Sigmoid colon (tissue), 7 donors: ENCODE data around the gene SDF2. TPM values are rescaled to one million over a fixed set of nuclear protein-coding genes. Genes with fewer than 3 reads are reported as not detected.
A peak's percentile ranks its signal among the peaks of the same experiment; 100 is the strongest.

Source experiments
- DNase-seq: peaks from one replicate; pipeline ENCODE4 v3.0.0-alpha.2; 2019
- H3K27ac ChIP-seq, 4 donors: fragments of 200-600 bp; sonication (generic); one replicate each; pipeline ENCODE4 v1.5.1; 2016 to 2019; ENCODE audit warnings: mild to moderate bottlenecking in 1 of 4
- H3K27me3 ChIP-seq, 3 donors: fragments of 200-600 bp; sonication (generic); one replicate each; pipeline ENCODE4 v1.5.1; 2019; ENCODE audit warnings: mild to moderate bottlenecking in 1 of 3
- H3K36me3 ChIP-seq, 4 donors: fragments of 200-600 bp; sonication (generic); one replicate each; pipeline ENCODE4 v1.5.1; 2016 to 2019
- H3K4me1 ChIP-seq, 4 donors: fragments of 200-600 bp; sonication (generic); one replicate each; pipeline ENCODE4 v1.5.1; 2017 to 2019
- H3K4me3 ChIP-seq, 4 donors: fragments of 200-600 bp; sonication (generic); one replicate each; pipeline ENCODE4 v1.5.1; 2017 to 2019; ENCODE audit warnings: mild to moderate bottlenecking in 2 of 4, moderate library complexity in 1 of 4
- H3K9me3 ChIP-seq, 4 donors: fragments of 200-600 bp in 3 of 4; sonication (generic) in 3 of 4; one replicate each; pipeline versions ENCODE4 v1.5.1 to v1.6.1; 2013 to 2019
- EP300 ChIP-seq, 4 donors: sonication (generic); formaldehyde crosslinking; IDR thresholded peaks; one replicate each; pipeline ENCODE4 v1.6.1; 2017; ENCODE audit warnings: antibody characterized with exemption in 4 of 4
- POLR2A ChIP-seq, 2 donors: fragments of 450-650 bp; IDR thresholded peaks; one replicate each; pipeline ENCODE4 v1.6.1; 2016; ENCODE audit warnings: antibody characterized with exemption in 2 of 2, mild to moderate bottlenecking in 2 of 2, moderate library complexity in 2 of 2
- POLR2AphosphoS5 ChIP-seq, 4 donors: sonication (generic); formaldehyde crosslinking; IDR thresholded peaks; one replicate each; pipeline ENCODE4 v1.6.1; 2017; ENCODE audit warnings: antibody characterized with exemption in 4 of 4
- WGBS, 2 donors: extraction: QIAGEN DNeasy Blood & Tissue Kit; methylation state at CpG; one replicate each; pipeline ENCODE4 v1.1.7; 2013; 5-methylcytosine and 5-hydroxymethylcytosine counted together
- intact Hi-C: fragments of 100-400 bp; cut with DNase I; formaldehyde crosslinking; loops from one replicate; pipeline ENCODE4 v1.15.1; 2023
- polyA plus RNA-seq, 3 donors: library from polyadenylated mRNA; stranded (reverse); fragments of 200-250 nt; gene quantifications; one replicate each; pipeline ENCODE4 v1.2.3, GENCODE V29; 2013
- total RNA-seq, 4 donors: library from RNA; depleted of rRNA; stranded (reverse); fragments of >200 nt; gene quantifications; one replicate each; pipeline ENCODE4 v1.1.0, GENCODE V29; 2016
- TF ChIP-seq, protein P1 (sequence below), 4 experiments: fragments of 450-650 bp in 3 of 4; fragments of 200-600 bp in 1 of 4; IDR thresholded peaks; one replicate each; pipeline ENCODE4 v1.5.1; 2016 to 2019; ENCODE audit warnings: antibody characterized with exemption in 4 of 4, mild to moderate bottlenecking in 3 of 4, moderate library complexity in 2 of 4
- donor health status: healthy with polysubstance abuse.
- donor health status: Bipolar disorder and iron deficiency.
- donor health status: healthy.

Gene SDF2
- total and polyA plus RNA-seq, 7 donors, result 41.8 to 61.8 (median 51.0) TPM

GRCh38 chr17:28599311-28600184 is 62.2 kb downstream of the SDF2 start:
- 2 to 6% methylated on average over 40 of the region's 40 CpGs for WGBS, 2 donors
- Histone ChIP-seq H3K4me3 (peak overlapping the region; percentile 52 to 63 (median 55)), H3K27ac (peak overlapping the region; percentile 85 to 92 (median 89)), H3K4me1 (peaks cover 2 to 19% (median 14%) of the 10 kb centered on the region in 4 donors), H3K36me3 (no peaks in the 10 kb centered on the region), H3K27me3 (no peaks in the 10 kb centered on the region), H3K9me3 (no peaks in the 10 kb centered on the region)
- DNase-seq, result peak; percentile 87
- TF ChIP-seq EP300 (IDR thresholded peaks at IDR 0.05) (no peak), POLR2A (IDR thresholded peaks at IDR 0.05) (no peak), POLR2AphosphoS5 (IDR thresholded peaks at IDR 0.05) (peak in 2 of 4 donors; percentile 5 to 33)
- TF ChIP-seq, protein P1, sequence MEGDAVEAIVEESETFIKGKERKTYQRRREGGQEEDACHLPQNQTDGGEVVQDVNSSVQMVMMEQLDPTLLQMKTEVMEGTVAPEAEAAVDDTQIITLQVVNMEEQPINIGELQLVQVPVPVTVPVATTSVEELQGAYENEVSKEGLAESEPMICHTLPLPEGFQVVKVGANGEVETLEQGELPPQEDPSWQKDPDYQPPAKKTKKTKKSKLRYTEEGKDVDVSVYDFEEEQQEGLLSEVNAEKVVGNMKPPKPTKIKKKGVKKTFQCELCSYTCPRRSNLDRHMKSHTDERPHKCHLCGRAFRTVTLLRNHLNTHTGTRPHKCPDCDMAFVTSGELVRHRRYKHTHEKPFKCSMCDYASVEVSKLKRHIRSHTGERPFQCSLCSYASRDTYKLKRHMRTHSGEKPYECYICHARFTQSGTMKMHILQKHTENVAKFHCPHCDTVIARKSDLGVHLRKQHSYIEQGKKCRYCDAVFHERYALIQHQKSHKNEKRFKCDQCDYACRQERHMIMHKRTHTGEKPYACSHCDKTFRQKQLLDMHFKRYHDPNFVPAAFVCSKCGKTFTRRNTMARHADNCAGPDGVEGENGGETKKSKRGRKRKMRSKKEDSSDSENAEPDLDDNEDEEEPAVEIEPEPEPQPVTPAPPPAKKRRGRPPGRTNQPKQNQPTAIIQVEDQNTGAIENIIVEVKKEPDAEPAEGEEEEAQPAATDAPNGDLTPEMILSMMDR (IDR thresholded peaks at IDR 0.05), result no peak
- intact Hi-C loops, result loop anchor here (2.0 to 5.0 kb wide), 2 partner anchors 29 to 47 kb away; partner anchors contain the start of genes PIGS and UNC119

- Histone ChIP-seq H3K9me3 (no peaks in the 10 kb centered on the region), H3K27ac (peak within 1 kb of the TSS; percentile 85 to 92 (median 89)), H3K4me3 (peak within 1 kb of the TSS; percentile 52 to 63 (median 55)), H3K36me3 (no peaks in the 10 kb centered on the region), H3K4me1 (peaks cover 2 to 19% (median 14%) of the 10 kb centered on the region in 4 donors), H3K27me3 (no peaks in the 10 kb centered on the region)
- TF ChIP-seq, protein P1 (IDR thresholded peaks at IDR 0.05), result no peak
- TF ChIP-seq POLR2A (IDR thresholded peaks at IDR 0.05) (peak; percentile 84 to 86), POLR2AphosphoS5 (IDR thresholded peaks at IDR 0.05) (peak; percentile 95 to 99 (median 96)), EP300 (IDR thresholded peaks at IDR 0.05) (no peak)
- WGBS, 2 donors, result 0% methylated on average over 44 of the region's 44 CpGs
- DNase-seq, result peak; percentile 97
- intact Hi-C loops, result loop anchor here (2.0 to 5.0 kb wide), 2 partner anchors 28 to 47 kb away; partner anchors contain the start of genes PIGS and UNC119
These were observed 62.9 kb downstream of the SDF2 start, which contains the start of gene SPAG5 for GRCh38 chr17:28598799-28599310. TSS of gene SPAG5 (minus strand) at chr17:28599025. CDS start at chr17:28598946, 79 bp downstream.

GRCh38 chr17:28598389-28598788 is 63.3 kb downstream of the SDF2 start:
- H3K36me3 ChIP-seq, result no peaks in the 10 kb centered on the region
- no peaks in the 10 kb centered on the region for H3K27me3 ChIP-seq
- peak overlapping the region; percentile 85 to 92 (median 89) for H3K27ac ChIP-seq
- DNase-seq, result no peak
- TF ChIP-seq POLR2A (IDR thresholded peaks at IDR 0.05) (no peak), EP300 (IDR thresholded peaks at IDR 0.05) (no peak), POLR2AphosphoS5 (IDR thresholded peaks at IDR 0.05) (no peak)
- TF ChIP-seq, protein P1 (IDR thresholded peaks at IDR 0.05), result no peak
- H3K4me3 ChIP-seq, result peak overlapping the region; percentile 52 to 63 (median 55)
- WGBS, 2 donors, result 2 to 7% methylated on average over 17 of the region's 17 CpGs
- no peaks in the 10 kb centered on the region for H3K9me3 ChIP-seq
- H3K4me1 ChIP-seq, result peaks cover 2 to 19% (median 14%) of the 10 kb centered on the region in 4 donors
- intact Hi-C loops, result loop anchor here (2.0 to 5.0 kb wide), 2 partner anchors 28 to 46 kb away; partner anchors contain the start of genes PIGS and UNC119

Other genes with a start within 250 kb of the SDF2 start
- gene SLC13A2, start 188.3 kb downstream of the SDF2 start, total RNA-seq, result under 1 TPM in 1 of 4 donors, not detected in 3; under 0.01 TPM
- 10 to 100 TPM in 2 of 3 donors, 1 to 10 TPM in 1; 8.4 to 29.1 (median 11.4) TPM for gene SLC13A2, start 188.3 kb downstream of the SDF2 start, polyA plus RNA-seq
- not detected for gene FOXN1, start 155.6 kb downstream of the SDF2 start, total RNA-seq
- gene FOXN1, start 155.6 kb downstream of the SDF2 start, polyA plus RNA-seq, result under 1 TPM; 0.23 to 0.60 (median 0.38) TPM
- 10 to 100 TPM; 20.7 to 25.8 (median 23.6) TPM for gene UNC119, start 109.3 kb downstream of the SDF2 start, total RNA-seq
- gene UNC119, start 109.3 kb downstream of the SDF2 start, polyA plus RNA-seq, result 10 to 100 TPM; 23.4 to 35.8 (median 31.2) TPM
- gene PIGS, start 90.4 kb downstream of the SDF2 start, total RNA-seq, result 10 to 100 TPM; 17.2 to 42.5 (median 36.7) TPM
- gene PIGS, start 90.4 kb downstream of the SDF2 start, polyA plus RNA-seq, result 10 to 100 TPM; 19.2 to 66.3 (median 27.0) TPM
- gene ALDOC, start 85.0 kb downstream of the SDF2 start, total RNA-seq, result 10 to 100 TPM; 10.2 to 30.0 (median 24.9) TPM
- gene ALDOC, start 85.0 kb downstream of the SDF2 start, polyA plus RNA-seq, result 10 to 100 TPM; 28.8 to 43.3 (median 38.4) TPM
- gene SPAG5, start 62.9 kb downstream of the SDF2 start, total RNA-seq, result 1 to 10 TPM in 3 of 4 donors, under 1 TPM in 1; 0.33 to 3.9 (median 1.6) TPM
- 10 to 100 TPM in 2 of 3 donors, 1 to 10 TPM in 1; 6.6 to 35.2 (median 12.9) TPM for gene SPAG5, start 62.9 kb downstream of the SDF2 start, polyA plus RNA-seq
- 1 to 10 TPM; 1.5 to 6.9 (median 3.4) TPM for gene RSKR, start 47.7 kb downstream of the SDF2 start, total RNA-seq
- gene RSKR, start 47.7 kb downstream of the SDF2 start, polyA plus RNA-seq, result 1 to 10 TPM in 1 of 3 donors, under 1 TPM in 1, not detected in 1; 0.23 to 6.8 TPM
- 10 to 100 TPM; 71.0 to 84.5 (median 80.3) TPM for gene BLTP2, start 16.7 kb downstream of the SDF2 start, total RNA-seq
- gene BLTP2, start 16.7 kb downstream of the SDF2 start, polyA plus RNA-seq, result 10 to 100 TPM; 10.2 to 55.1 (median 17.6) TPM
- 10 to 100 TPM; 49.0 to 75.6 (median 58.9) TPM for gene SUPT6H, start 299 bp upstream of the SDF2 start, total RNA-seq
- gene SUPT6H, start 299 bp upstream of the SDF2 start, polyA plus RNA-seq, result 10 to 100 TPM; 12.0 to 39.3 (median 14.1) TPM
- gene PROCA1, start 50.0 kb upstream of the SDF2 start, total RNA-seq, result 1 to 10 TPM in 2 of 4 donors, under 1 TPM in 1, not detected in 1; 0.54 to 1.4 (median 1.3) TPM
- gene PROCA1, start 50.0 kb upstream of the SDF2 start, polyA plus RNA-seq, result 1 to 10 TPM in 1 of 3 donors, under 1 TPM in 2; 0.60 to 2.3 (median 0.92) TPM
- 100 to 1,000 TPM; 146 to 205 (median 167) TPM for gene RAB34, start 56.0 kb upstream of the SDF2 start, total RNA-seq
- gene RAB34, start 56.0 kb upstream of the SDF2 start, polyA plus RNA-seq, result 10 to 100 TPM; 16.6 to 39.0 (median 33.1) TPM
- gene RPL23A, start 58.1 kb upstream of the SDF2 start, total RNA-seq, result 100 to 1,000 TPM; 491 to 937 (median 695) TPM
- gene RPL23A, start 58.1 kb upstream of the SDF2 start, polyA plus RNA-seq, result 1,000 to 10,000 TPM; 1,420 to 1,929 (median 1,826) TPM
- gene TLCD1, start 64.3 kb upstream of the SDF2 start, total RNA-seq, result under 1 TPM in 2 of 4 donors, not detected in 2; 0.66 to 0.71 TPM
- 10 to 100 TPM in 1 of 3 donors, 1 to 10 TPM in 2; 2.1 to 14.2 (median 3.0) TPM for gene TLCD1, start 64.3 kb upstream of the SDF2 start, polyA plus RNA-seq
- 1 to 10 TPM in 2 of 4 donors, under 1 TPM in 2; 0.16 to 2.8 (median 0.74) TPM for gene NEK8, start 66.9 kb upstream of the SDF2 start, total RNA-seq
- gene NEK8, start 66.9 kb upstream of the SDF2 start, polyA plus RNA-seq, result 1 to 10 TPM; 1.6 to 6.3 (median 1.8) TPM
- gene TRAF4, start 82.1 kb upstream of the SDF2 start, total RNA-seq, result 10 to 100 TPM in 1 of 4 donors, 1 to 10 TPM in 3; 3.9 to 11.6 (median 5.1) TPM
- 10 to 100 TPM; 59.6 to 94.1 (median 72.1) TPM for gene TRAF4, start 82.1 kb upstream of the SDF2 start, polyA plus RNA-seq
- 10 to 100 TPM in 1 of 4 donors, 1 to 10 TPM in 3; 5.0 to 11.9 (median 7.2) TPM for gene FAM222B, start 180.9 kb upstream of the SDF2 start, total RNA-seq
- 10 to 100 TPM; 15.3 to 16.2 (median 15.6) TPM for gene FAM222B, start 180.9 kb upstream of the SDF2 start, polyA plus RNA-seq
- gene ERAL1, start 193.1 kb upstream of the SDF2 start, total RNA-seq, result 10 to 100 TPM; 20.2 to 41.9 (median 30.3) TPM
- gene ERAL1, start 193.1 kb upstream of the SDF2 start, polyA plus RNA-seq, result 10 to 100 TPM; 27.0 to 43.2 (median 41.7) TPM
- gene FLOT2, start 235.8 kb upstream of the SDF2 start, total RNA-seq, result 10 to 100 TPM; 38.5 to 72.5 (median 52.4) TPM
- 10 to 100 TPM; 27.3 to 91.8 (median 36.6) TPM for gene FLOT2, start 235.8 kb upstream of the SDF2 start, polyA plus RNA-seq
- gene DHRS13, start 241.2 kb upstream of the SDF2 start, total RNA-seq, result 1 to 10 TPM; 3.2 to 8.4 (median 3.9) TPM
- gene DHRS13, start 241.2 kb upstream of the SDF2 start, polyA plus RNA-seq, result 10 to 100 TPM in 1 of 3 donors, 1 to 10 TPM in 2; 2.1 to 15.0 (median 3.0) TPM